ENCODE data around the gene NKX1-1. TPM values are rescaled to one million over a fixed set of nuclear protein-coding genes. Genes with fewer than 3 reads are reported as not detected.

The NKX1-1 gene
- total RNA-seq, 6 donors from 2014 or later: not detected

DNA sequence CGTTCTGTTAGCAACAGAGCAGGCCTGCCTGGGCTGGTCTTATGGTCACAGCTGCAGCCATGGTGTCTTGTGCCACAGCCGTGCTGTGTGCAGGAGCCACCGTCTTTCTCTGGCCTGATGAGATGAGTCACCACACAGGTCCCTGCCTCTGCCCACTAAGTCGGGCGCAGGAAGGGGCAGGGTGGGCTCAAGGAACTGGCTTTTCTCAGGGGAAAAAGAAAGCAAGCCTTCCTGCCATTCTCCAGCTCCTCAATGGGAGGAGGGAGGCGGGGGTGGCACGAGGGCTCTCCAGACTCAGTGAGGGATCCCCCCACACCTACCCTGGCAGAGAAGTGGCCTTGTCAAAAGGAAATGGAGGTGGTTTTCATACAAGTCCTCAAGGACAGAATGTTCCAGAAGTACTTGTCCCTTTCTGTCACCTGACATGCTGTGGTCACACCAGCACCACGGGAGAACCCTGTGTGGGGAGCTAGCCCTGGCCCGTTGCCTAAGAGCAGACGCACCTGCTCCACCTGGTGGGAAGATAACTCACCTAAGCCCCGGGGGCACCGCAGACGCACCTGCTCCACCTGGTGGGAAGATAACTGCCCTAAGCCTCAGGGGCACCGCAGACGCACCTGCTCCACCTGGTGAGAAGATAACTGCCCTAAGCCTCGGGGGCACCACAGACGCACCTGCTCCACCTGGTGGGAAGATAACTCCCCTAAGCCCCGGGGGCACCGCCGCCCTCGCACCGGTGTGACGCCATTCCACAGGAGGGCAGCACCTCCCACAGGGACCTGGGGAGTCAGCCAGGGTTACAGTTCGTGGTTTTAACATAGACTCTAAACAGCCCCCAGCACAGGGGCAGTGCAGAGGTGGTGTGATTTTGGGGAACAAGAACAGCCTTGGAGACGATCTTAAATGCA, 40.7 kb downstream of the NKX1-1 start:
- Histone ChIP-seq H3K4me1 (peaks cover 0 to 9% (median 8%) of the 10 kb centered on the region in 4 donors), H3K9me3 (no peaks in the 10 kb centered on the region), H3K4me3 (no peak overlapping the region), H3K36me3 (peaks cover 0 to 47% (median 11%) of the 10 kb centered on the region in 4 donors), H3K27ac (peak overlapping the region in 3 of 4 donors; percentile 15 to 52 (median 42)), H3K27me3 (no peaks in the 10 kb centered on the region)
- DNase-seq (peak; percentile 82 to 89), ATAC-seq (ENCODE audit: low FRiP score in 2 of 2) (peak in 1 of 2 donors; percentile 80)
- TF ChIP-seq POLR2A (IDR thresholded peaks at IDR 0.05) (no peak), EP300 (IDR thresholded peaks at IDR 0.05) (peak in 2 of 4 donors; percentile 62 to 86), POLR2AphosphoS5 (IDR thresholded peaks at IDR 0.05) (peak in 1 of 2 donors; percentile 28)
- TF ChIP-seq, protein P1, sequence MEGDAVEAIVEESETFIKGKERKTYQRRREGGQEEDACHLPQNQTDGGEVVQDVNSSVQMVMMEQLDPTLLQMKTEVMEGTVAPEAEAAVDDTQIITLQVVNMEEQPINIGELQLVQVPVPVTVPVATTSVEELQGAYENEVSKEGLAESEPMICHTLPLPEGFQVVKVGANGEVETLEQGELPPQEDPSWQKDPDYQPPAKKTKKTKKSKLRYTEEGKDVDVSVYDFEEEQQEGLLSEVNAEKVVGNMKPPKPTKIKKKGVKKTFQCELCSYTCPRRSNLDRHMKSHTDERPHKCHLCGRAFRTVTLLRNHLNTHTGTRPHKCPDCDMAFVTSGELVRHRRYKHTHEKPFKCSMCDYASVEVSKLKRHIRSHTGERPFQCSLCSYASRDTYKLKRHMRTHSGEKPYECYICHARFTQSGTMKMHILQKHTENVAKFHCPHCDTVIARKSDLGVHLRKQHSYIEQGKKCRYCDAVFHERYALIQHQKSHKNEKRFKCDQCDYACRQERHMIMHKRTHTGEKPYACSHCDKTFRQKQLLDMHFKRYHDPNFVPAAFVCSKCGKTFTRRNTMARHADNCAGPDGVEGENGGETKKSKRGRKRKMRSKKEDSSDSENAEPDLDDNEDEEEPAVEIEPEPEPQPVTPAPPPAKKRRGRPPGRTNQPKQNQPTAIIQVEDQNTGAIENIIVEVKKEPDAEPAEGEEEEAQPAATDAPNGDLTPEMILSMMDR (IDR thresholded peaks at IDR 0.05): peak in 3 of 6 experiments; percentile 18 to 23 (median 19)
- WGBS, 2 donors: 64 to 82% methylated on average over 4 to 25 of the region's 25 CpGs

DNA sequence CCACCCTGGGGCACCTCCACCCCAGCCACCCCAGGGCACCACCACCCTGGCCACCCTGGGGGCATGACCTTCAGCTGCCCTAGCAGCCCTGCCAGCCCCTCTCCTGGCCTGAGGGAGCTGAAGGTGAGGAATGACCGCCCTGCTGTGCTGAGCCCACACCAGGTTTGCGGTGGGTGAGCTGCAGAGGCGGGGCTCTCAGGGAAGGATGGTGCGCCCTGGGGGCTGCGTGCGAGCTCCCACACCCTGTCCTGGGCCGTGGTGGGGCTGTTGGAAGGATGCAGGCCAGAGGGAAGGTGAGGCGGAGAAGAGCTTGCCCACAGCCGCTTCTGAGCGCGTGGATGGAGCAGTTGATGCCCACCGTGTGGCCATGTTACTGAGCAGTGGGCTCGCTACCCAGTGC, 41.5 kb downstream of the NKX1-1 start:
- H3K4me1 ChIP-seq: peaks cover 0 to 9% (median 8%) of the 10 kb centered on the region in 4 donors
- H3K36me3 ChIP-seq: peaks cover 0 to 50% (median 13%) of the 10 kb centered on the region in 4 donors
- no peaks in the 10 kb centered on the region for H3K27me3 ChIP-seq
- TF ChIP-seq POLR2AphosphoS5 (IDR thresholded peaks at IDR 0.05): no peak
- TF ChIP-seq POLR2A (IDR thresholded peaks at IDR 0.05): no peak
- no peak for TF ChIP-seq EP300 (IDR thresholded peaks at IDR 0.05)
- TF ChIP-seq, protein P1 (IDR thresholded peaks at IDR 0.05): no peak
- H3K9me3 ChIP-seq: no peaks in the 10 kb centered on the region
- DNase-seq (peak in 1 of 2 donors; percentile 61), ATAC-seq (ENCODE audit: low FRiP score in 2 of 2) (no peak)
- no peak overlapping the region for H3K4me3 ChIP-seq
- H3K27ac ChIP-seq: peak overlapping the region in 2 of 4 donors; percentile 15 to 52
- 89 to 98% methylated on average over 12 to 13 of the region's 13 CpGs for WGBS, 2 donors

DNA sequence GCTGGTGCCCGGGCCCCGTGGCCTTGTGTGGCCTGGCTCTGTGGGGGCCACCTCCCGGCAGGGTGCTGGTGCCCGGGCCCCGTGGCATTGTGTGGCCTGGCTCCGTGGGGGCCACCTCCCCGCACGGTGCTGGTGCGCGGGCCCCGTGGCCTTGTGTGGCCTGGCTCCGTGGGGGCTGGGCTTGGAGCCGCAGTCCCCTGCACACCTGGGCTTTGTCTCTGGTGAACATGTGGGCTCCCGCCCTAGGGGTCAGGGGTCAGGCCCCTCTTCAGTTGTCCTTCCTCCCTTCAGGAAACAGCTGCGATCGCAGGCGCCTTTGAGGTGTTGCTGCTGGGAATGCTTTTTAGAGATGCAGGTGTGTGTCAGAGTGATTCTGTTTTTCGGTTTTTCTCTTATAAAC, 42.0 kb downstream of the NKX1-1 start:
- Histone ChIP-seq H3K27me3 (no peaks in the 10 kb centered on the region), H3K4me3 (no peak overlapping the region), H3K36me3 (peaks cover 0 to 54% (median 14%) of the 10 kb centered on the region in 4 donors), H3K27ac (no peak overlapping the region), H3K9me3 (no peaks in the 10 kb centered on the region), H3K4me1 (peaks cover 0 to 9% (median 8%) of the 10 kb centered on the region in 4 donors)
- TF ChIP-seq EP300 (IDR thresholded peaks at IDR 0.05): no peak
- no peak for TF ChIP-seq POLR2AphosphoS5 (IDR thresholded peaks at IDR 0.05)
- no peak for TF ChIP-seq POLR2A (IDR thresholded peaks at IDR 0.05)
- TF ChIP-seq, protein P1 (IDR thresholded peaks at IDR 0.05): no peak
- 95 to 96% methylated on average over 5 to 11 of the region's 18 CpGs for WGBS, 2 donors
- DNase-seq: peak in 1 of 2 donors; percentile 53
- no peak for ATAC-seq (ENCODE audit: low FRiP score in 2 of 2)

DNA sequence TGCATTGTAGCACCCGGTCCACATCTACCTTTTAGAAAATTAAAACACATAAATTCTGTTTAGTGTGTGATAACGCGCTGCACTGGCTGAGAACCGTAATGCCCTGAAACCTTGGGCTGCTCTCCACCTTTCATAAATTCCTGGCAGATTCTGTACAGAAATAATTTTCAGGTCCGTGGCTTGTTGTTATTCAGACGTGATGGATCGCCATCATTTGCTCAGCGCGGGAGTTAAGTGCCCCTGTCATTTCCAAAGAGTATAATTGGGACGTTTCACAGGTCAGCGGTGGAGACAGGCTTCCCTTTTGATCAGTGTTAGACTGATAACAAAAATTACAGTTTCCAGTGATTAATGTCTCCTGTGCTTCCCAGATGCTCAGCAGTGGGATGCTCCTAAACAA, 42.7 kb downstream of the NKX1-1 start:
- DNase-seq: no peak
- H3K27me3 ChIP-seq: no peaks in the 10 kb centered on the region
- ATAC-seq (ENCODE audit: low FRiP score in 2 of 2): no peak
- peaks cover 0 to 56% (median 15%) of the 10 kb centered on the region in 4 donors for H3K36me3 ChIP-seq
- no peak overlapping the region for H3K27ac ChIP-seq
- peaks cover 0 to 9% (median 8%) of the 10 kb centered on the region in 4 donors for H3K4me1 ChIP-seq
- H3K9me3 ChIP-seq: no peaks in the 10 kb centered on the region
- 89 to 92% methylated on average over 11 of the region's 11 CpGs for WGBS, 2 donors
- TF ChIP-seq EP300 (IDR thresholded peaks at IDR 0.05): no peak
- TF ChIP-seq, protein P1 (IDR thresholded peaks at IDR 0.05): no peak
- TF ChIP-seq POLR2AphosphoS5 (IDR thresholded peaks at IDR 0.05): no peak
- no peak for TF ChIP-seq POLR2A (IDR thresholded peaks at IDR 0.05)
- H3K4me3 ChIP-seq: no peak overlapping the region
